Epithelial cell of proximal tubule (primary cell): ENCODE measurements around the gene SAT1. TPM values are rescaled to one million over a fixed set of nuclear protein-coding genes. Genes with fewer than 3 reads are reported as not detected.

Source experiments
- DNase-seq: peaks from one replicate; pipeline ENCODE4 v3.0.0-alpha.2; 2011; ENCODE audit warnings: low read depth
- H3K4me3 ChIP-seq: 2 replicates; pipeline ENCODE4 v1.5.1; 2011; ENCODE audit warnings: low read depth, mild to moderate bottlenecking, low read length
- CTCF ChIP-seq: conservative IDR thresholded peaks from 2 replicates; pipeline ENCODE4 v1.5.1; 2012; ENCODE audit warnings: low read depth, mild to moderate bottlenecking, low read length
- total RNA-seq: library from RNA; depleted of rRNA; stranded (reverse); fragments of >200 nt; gene quantifications from 2 replicates; pipeline ENCODE4 v1.2.3, GENCODE V29; 2015

Gene SAT1
- total RNA-seq, 1 donor from 2014 or later: 1,141 TPM

- no peak overlapping the region for H3K4me3 ChIP-seq
- DNase-seq: no peak
These were observed 3.4 kb downstream of the SAT1 start for GRCh38 chrX:23786268-23786815.

GRCh38 chrX:23787745-23788118 is 4.8 kb downstream of the SAT1 start:
- H3K4me3 ChIP-seq: no peak overlapping the region
- no peak for TF ChIP-seq CTCF
- no peak for DNase-seq

More at GRCh38 chrX:23786268-23786815, 3.4 kb downstream of the SAT1 start:
- TF ChIP-seq CTCF: no peak

GRCh38 chrX:23788521-23788920 is 5.5 kb downstream of the SAT1 start:
- DNase-seq: no peak
- no peak overlapping the region for H3K4me3 ChIP-seq
- TF ChIP-seq CTCF: no peak

GRCh38 chrX:23788946-23789345 is 6.0 kb downstream of the SAT1 start:
- DNase-seq: no peak
- no peak overlapping the region for H3K4me3 ChIP-seq
- TF ChIP-seq CTCF: no peak

- DNase-seq: no peak
- no peak for TF ChIP-seq CTCF
- H3K4me3 ChIP-seq: no peak overlapping the region
These were observed 6.6 kb downstream of the SAT1 start for GRCh38 chrX:23789386-23790154.

- no peak overlapping the region for H3K4me3 ChIP-seq
- TF ChIP-seq CTCF: no peak
- DNase-seq: no peak
These were observed 7.2 kb downstream of the SAT1 start for GRCh38 chrX:23790155-23790497.
